ENCODE results near the gene ASPM. TPM values are rescaled to one million over a fixed set of nuclear protein-coding genes. Genes with fewer than 3 reads are reported as not detected.

ASPM gene
- total RNA-seq, 2 experiments from 2014 or later: 0.25 to 0.36 TPM

- ChIA-PET POLR2A (no interaction called here), CTCF (interaction anchor here (1.2 kb wide), 1 partner anchor 9 kb away, joined by 5 read pairs; no protein-coding TSS in a partner anchor)
- Mint-ChIP-seq H3K4me3 (no peak overlapping the region), H3K9me3 (no peaks in the 10 kb centered on the region), H3K27me3 (no peaks in the 10 kb centered on the region), H3K36me3 (ENCODE audit: low read depth) (no peaks in the 10 kb centered on the region), H3K27ac (no peak overlapping the region), H3K4me1 (ENCODE audit: low read depth) (peaks cover 14% of the 10 kb centered on the region)
- Histone ChIP-seq H3K36me3 (ENCODE audit: insufficient read depth, low read length) (no peaks in the 10 kb centered on the region), H3K9me3 (ENCODE audit: control insufficient read depth in 1 of 2, insufficient read depth in 1 of 2, low read length in 2 of 2) (no peaks in the 10 kb centered on the region), H3K4me1 (ENCODE audit: insufficient read depth, low read length) (no peaks in the 10 kb centered on the region), H3K27me3 (ENCODE audit: control insufficient read depth in 1 of 2, insufficient read depth in 2 of 2, low read length in 2 of 2) (no peaks in the 10 kb centered on the region), H3K4me3 (ENCODE audit: low read length) (no peak overlapping the region), H3K27ac (ENCODE audit: low read depth in 1 of 2, low read length in 2 of 2) (no peak overlapping the region)
- ATAC-seq (ENCODE audit: poor library complexity) (no peak), DNase-seq (no peak)
- no peak for TF ChIP-seq CTCF (IDR thresholded peaks at IDR 0.05)
- intact Hi-C loops (cut with DNase I, micrococcal nuclease): no loop called here
These were observed 50.3 kb downstream of the ASPM start for GRCh38 chr1:197096137-197096536.

GRCh38 chr1:197093226-197093885 lies 53.1 kb downstream of the ASPM start:
- H3K27ac ChIP-seq (ENCODE audit: low read depth in 1 of 2, low read length in 2 of 2): no peak overlapping the region
- ChIA-PET CTCF (no interaction called here), POLR2A (no interaction called here)
- H3K36me3 ChIP-seq (ENCODE audit: insufficient read depth, low read length): no peaks in the 10 kb centered on the region
- no peaks in the 10 kb centered on the region for H3K27me3 ChIP-seq (ENCODE audit: control insufficient read depth in 1 of 2, insufficient read depth in 2 of 2, low read length in 2 of 2)
- no peak for TF ChIP-seq CTCF (IDR thresholded peaks at IDR 0.05)
- no peaks in the 10 kb centered on the region for H3K4me1 Mint-ChIP-seq (ENCODE audit: low read depth)
- H3K27ac Mint-ChIP-seq: no peak overlapping the region
- H3K4me3 Mint-ChIP-seq: no peak overlapping the region
- ATAC-seq (ENCODE audit: poor library complexity) (no peak), DNase-seq (no peak)
- no peaks in the 10 kb centered on the region for H3K4me1 ChIP-seq (ENCODE audit: insufficient read depth, low read length)
- no peak overlapping the region for H3K4me3 ChIP-seq (ENCODE audit: low read length)
- H3K27me3 Mint-ChIP-seq: no peaks in the 10 kb centered on the region
- intact Hi-C loops (cut with DNase I, micrococcal nuclease): no loop called here
- H3K9me3 Mint-ChIP-seq: no peaks in the 10 kb centered on the region
- H3K36me3 Mint-ChIP-seq (ENCODE audit: low read depth): no peaks in the 10 kb centered on the region
- H3K9me3 ChIP-seq (ENCODE audit: control insufficient read depth in 1 of 2, insufficient read depth in 1 of 2, low read length in 2 of 2): no peaks in the 10 kb centered on the region

GRCh38 chr1:197092491-197093023 lies 53.9 kb downstream of the ASPM start:
- no peak overlapping the region for H3K4me3 ChIP-seq (ENCODE audit: low read length)
- H3K9me3 Mint-ChIP-seq: no peaks in the 10 kb centered on the region
- no peaks in the 10 kb centered on the region for H3K36me3 ChIP-seq (ENCODE audit: insufficient read depth, low read length)
- ATAC-seq (ENCODE audit: poor library complexity): no peak
- no peak for DNase-seq
- H3K4me3 Mint-ChIP-seq: no peak overlapping the region
- TF ChIP-seq CTCF (IDR thresholded peaks at IDR 0.05): no peak
- no peaks in the 10 kb centered on the region for H3K9me3 ChIP-seq (ENCODE audit: control insufficient read depth in 1 of 2, insufficient read depth in 1 of 2, low read length in 2 of 2)
- no peaks in the 10 kb centered on the region for H3K4me1 ChIP-seq (ENCODE audit: insufficient read depth, low read length)
- no peak overlapping the region for H3K27ac ChIP-seq (ENCODE audit: low read depth in 1 of 2, low read length in 2 of 2)
- no peaks in the 10 kb centered on the region for H3K4me1 Mint-ChIP-seq (ENCODE audit: low read depth)
- ChIA-PET CTCF (no interaction called here), POLR2A (no interaction called here)
- H3K27me3 ChIP-seq (ENCODE audit: control insufficient read depth in 1 of 2, insufficient read depth in 2 of 2, low read length in 2 of 2): no peaks in the 10 kb centered on the region
- no peak overlapping the region for H3K27ac Mint-ChIP-seq
- no peaks in the 10 kb centered on the region for H3K36me3 Mint-ChIP-seq (ENCODE audit: low read depth)
- H3K27me3 Mint-ChIP-seq: no peaks in the 10 kb centered on the region
- intact Hi-C loops (cut with DNase I, micrococcal nuclease): no loop called here
